SU-DHL-6 (cell line): ENCODE measurements around the gene ANGPTL2.

ENCODE experiments used
- CTCF ChIP-seq: fragments of 200-600 bp; sonication (generic); IDR thresholded peaks from one replicate; pipeline ENCODE4 v1.5.1; 2017; ENCODE audit warnings: antibody characterized with exemption, mild to moderate bottlenecking, low read length, moderate library complexity; ENCODE audit not compliant: insufficient read depth, poor library complexity, severe bottlenecking
- EZH2phosphoT487 ChIP-seq: fragments of 200-600 bp; sonication (generic), shearing (Covaris generic); conservative IDR thresholded peaks from 2 replicates; pipeline ENCODE4 v1.6.1; 2018; ENCODE audit warnings: mild to moderate bottlenecking, antibody characterized with exemption, low read length, moderate library complexity, mixed read lengths

GRCh38 chr9:127083138-127083980 lies 39.1 kb downstream of the ANGPTL2 start:
- no peak for TF ChIP-seq CTCF
- TF ChIP-seq EZH2phosphoT487, result no peak
